Activated B cell treated with CpG ODN at 0.5 μM for 24 hours (primary cell): ENCODE results near the gene ZNF443. TPM values are rescaled to one million over a fixed set of nuclear protein-coding genes. Genes with fewer than 3 reads are reported as not detected.
"Not testable (repeated sequence)": the region's sequence is repeated elsewhere in the genome, so short reads cannot be mapped to it uniquely, and the experiment has no call there.

Experiments
- ATAC-seq: fragments of 200-7000 bp; cut with Tn5 transposase; one replicate; pipeline ENCODE4 v1.10.0; 2021; ENCODE audit warnings: low read depth, mild to moderate bottlenecking, moderate library complexity
- CTCF ChIA-PET: fragments of 350-600 bp; sonication (Branson Sonifier 250); formaldehyde crosslinking; loops from one replicate; lab custom pipeline; 2021; ENCODE audit warnings: antibody characterized with exemption; lab: Charles Lee
- POLR2A ChIA-PET: fragments of 350-600 bp; sonication (Branson Sonifier 250); formaldehyde crosslinking; loops from one replicate; lab custom pipeline; 2021; ENCODE audit warnings: antibody characterized with exemption; lab: Charles Lee
- DNase-seq: peaks from one replicate; pipeline ENCODE4 v3.0.0; 2022
- H3K27ac Mint-ChIP-seq: one replicate; pipeline ENCODE4 v1.8.0; 2020; ENCODE audit warnings: mixed read lengths
- H3K27me3 Mint-ChIP-seq: one replicate; pipeline ENCODE4 v1.8.0; 2021; ENCODE audit warnings: mixed read lengths
- H3K36me3 Mint-ChIP-seq: one replicate; pipeline ENCODE4 v1.8.0; 2021; ENCODE audit warnings: low read depth, mixed read lengths
- H3K4me1 Mint-ChIP-seq: one replicate; pipeline ENCODE4 v1.8.0; 2021; ENCODE audit warnings: mixed read lengths
- H3K4me3 Mint-ChIP-seq: one replicate; pipeline ENCODE4 v1.8.0; 2020; ENCODE audit warnings: mild to moderate bottlenecking, mixed read lengths
- H3K9me3 Mint-ChIP-seq: one replicate; pipeline ENCODE4 v1.8.0; 2020; ENCODE audit warnings: mixed read lengths
- intact Hi-C: fragments of 100-400 bp; cut with micrococcal nuclease; formaldehyde crosslinking; loops from one replicate; pipeline ENCODE4 v1.15.1; 2024
- total RNA-seq: library from RNA; stranded (reverse); gene quantifications from 2 replicates; pipeline ENCODE4 v1.2.3, GENCODE V29; 2022
- TF ChIP-seq, protein P1 (sequence below): fragments of 200-600 bp; IDR thresholded peaks from one replicate; pipeline ENCODE4 v1.8.0; 2022; ENCODE audit warnings: antibody characterized with exemption, mild to moderate bottlenecking

Gene ZNF443
- total RNA-seq, 1 donor from 2014 or later = 3.5 TPM

DNA sequence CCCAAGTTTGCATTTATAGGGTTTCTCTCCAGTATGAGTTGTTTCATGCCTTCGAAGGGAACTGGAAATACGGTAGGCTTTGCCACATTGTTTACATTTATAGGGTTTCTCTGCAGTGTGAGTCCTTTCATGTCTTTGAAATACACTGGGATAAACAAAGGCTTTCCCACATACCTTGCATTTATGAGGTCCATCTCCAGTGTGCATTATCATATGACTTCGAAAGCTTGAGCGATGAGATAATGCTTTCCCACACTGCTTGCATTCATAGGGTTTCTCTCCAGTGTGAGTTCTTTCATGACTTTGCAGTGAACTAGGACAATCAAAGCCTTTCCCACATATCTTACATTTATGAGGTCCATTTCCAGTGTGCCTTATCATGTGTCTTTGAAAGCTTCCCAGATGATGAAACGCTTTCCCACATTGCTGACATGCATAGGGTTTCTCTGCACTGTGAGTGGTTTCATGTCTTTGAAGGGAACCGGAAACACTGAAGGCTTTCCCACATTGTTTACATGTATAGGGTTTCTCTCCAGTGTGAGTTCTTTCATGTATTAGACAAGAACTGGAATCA lies 10.0 kb downstream of the ZNF443 start:
- H3K27me3 Mint-ChIP-seq, DNase-seq, H3K4me1 Mint-ChIP-seq, intact Hi-C loops, POLR2A ChIA-PET, CTCF ChIA-PET, ATAC-seq, H3K27ac Mint-ChIP-seq, H3K4me3 Mint-ChIP-seq: not testable (repeated sequence)
- Mint-ChIP-seq H3K9me3 (peaks cover 17% of the 10 kb centered on the region), H3K36me3 (peaks cover 38% of the 10 kb centered on the region)

DNA sequence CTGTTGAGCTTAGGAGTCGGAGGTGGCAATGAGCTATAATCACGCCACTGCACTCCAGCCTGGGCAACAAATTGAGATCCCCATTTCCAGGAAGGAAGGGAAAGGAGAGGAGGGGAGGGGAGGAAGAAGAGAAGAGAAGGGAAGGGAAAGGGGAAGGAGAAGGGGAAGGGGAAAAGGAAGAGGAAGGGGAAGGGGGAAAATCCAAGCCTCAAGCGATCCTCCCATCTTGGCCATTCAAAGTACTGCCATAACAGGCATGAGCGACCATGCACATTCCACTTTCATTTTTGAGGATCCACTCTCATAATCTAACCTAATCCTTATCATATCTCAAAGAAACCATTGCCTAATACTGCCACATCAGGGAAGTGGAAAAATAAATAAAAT lies 14.9 kb downstream of the ZNF443 start:
- ChIA-PET POLR2A (interaction anchor here (0.6 kb wide), 1 partner anchor 15 kb away, joined by 3 read pairs; the partner anchor contains the start of gene ZNF443), CTCF (no interaction called here)
- H3K36me3 Mint-ChIP-seq = peaks cover 27% of the 10 kb centered on the region
- H3K4me1 Mint-ChIP-seq = peaks cover 2% of the 10 kb centered on the region
- ATAC-seq (no peak), DNase-seq (no peak)
- H3K9me3 Mint-ChIP-seq = peaks cover 9% of the 10 kb centered on the region
- H3K4me3 Mint-ChIP-seq = no peak overlapping the region
- H3K27ac Mint-ChIP-seq = no peak overlapping the region
- no peaks in the 10 kb centered on the region for H3K27me3 Mint-ChIP-seq
- intact Hi-C loops = no loop called here
- TF ChIP-seq, protein P1, sequence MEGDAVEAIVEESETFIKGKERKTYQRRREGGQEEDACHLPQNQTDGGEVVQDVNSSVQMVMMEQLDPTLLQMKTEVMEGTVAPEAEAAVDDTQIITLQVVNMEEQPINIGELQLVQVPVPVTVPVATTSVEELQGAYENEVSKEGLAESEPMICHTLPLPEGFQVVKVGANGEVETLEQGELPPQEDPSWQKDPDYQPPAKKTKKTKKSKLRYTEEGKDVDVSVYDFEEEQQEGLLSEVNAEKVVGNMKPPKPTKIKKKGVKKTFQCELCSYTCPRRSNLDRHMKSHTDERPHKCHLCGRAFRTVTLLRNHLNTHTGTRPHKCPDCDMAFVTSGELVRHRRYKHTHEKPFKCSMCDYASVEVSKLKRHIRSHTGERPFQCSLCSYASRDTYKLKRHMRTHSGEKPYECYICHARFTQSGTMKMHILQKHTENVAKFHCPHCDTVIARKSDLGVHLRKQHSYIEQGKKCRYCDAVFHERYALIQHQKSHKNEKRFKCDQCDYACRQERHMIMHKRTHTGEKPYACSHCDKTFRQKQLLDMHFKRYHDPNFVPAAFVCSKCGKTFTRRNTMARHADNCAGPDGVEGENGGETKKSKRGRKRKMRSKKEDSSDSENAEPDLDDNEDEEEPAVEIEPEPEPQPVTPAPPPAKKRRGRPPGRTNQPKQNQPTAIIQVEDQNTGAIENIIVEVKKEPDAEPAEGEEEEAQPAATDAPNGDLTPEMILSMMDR = no peak

DNA sequence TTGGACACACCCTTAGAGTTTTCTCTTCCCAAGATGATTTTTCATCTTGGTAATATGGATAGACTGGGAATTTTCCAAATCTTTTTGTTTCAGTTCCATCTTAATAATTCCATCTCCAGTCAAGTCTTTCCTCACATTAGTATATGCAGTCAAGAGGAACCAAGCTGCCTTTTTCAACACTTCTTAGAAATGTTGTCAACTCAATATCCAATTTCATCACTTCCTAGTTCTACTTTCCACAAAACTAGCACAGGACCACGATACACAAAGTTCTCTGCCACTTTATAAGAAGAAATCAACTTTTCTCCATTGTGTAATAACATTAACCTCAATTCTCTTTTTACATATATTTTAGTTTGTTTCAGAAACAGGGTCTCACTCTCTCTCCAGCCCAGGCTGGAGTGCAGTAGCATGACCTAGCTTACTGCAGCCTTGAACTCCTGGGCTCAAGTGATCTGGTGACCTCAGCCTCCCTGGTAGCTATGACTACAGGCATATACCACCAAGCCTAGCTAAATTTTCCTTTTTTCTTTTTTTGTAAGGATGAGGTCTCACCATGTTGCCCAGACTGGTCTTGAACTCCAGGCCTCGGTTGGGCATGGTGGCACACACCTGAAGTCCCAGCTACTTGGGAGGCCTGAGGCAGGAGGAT lies 15.5 kb downstream of the ZNF443 start:
- ChIA-PET CTCF (no interaction called here), POLR2A (interaction anchor here (0.6 kb wide), 1 partner anchor 15 kb away, joined by 3 read pairs; the partner anchor contains the start of gene ZNF443)
- Mint-ChIP-seq H3K4me1 (peaks cover 2% of the 10 kb centered on the region), H3K36me3 (peaks cover 22% of the 10 kb centered on the region), H3K9me3 (peaks cover 8% of the 10 kb centered on the region), H3K27me3 (no peaks in the 10 kb centered on the region), H3K27ac (no peak overlapping the region), H3K4me3 (no peak overlapping the region)
- no peak for ATAC-seq
- DNase-seq = no peak
- TF ChIP-seq, protein P1 = no peak
- intact Hi-C loops = no loop called here

DNA sequence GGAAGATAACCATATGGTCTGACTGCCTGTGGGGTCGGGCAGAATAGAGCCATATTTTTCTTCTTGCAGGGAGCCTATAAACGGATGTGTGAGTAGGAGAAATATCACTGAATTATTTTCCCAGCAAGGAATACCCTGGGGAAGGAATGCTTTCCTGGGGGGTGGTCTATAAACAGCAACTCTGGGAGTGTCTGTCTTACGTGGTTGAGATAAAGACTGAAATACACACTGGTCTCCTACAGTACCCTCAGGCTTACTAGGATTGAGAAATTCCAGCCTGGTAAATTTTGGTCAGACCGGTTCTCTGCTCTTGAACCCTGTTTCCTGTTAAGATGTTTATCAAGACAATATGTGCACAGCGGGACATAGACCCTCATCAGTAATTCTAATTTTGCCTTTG lies 23.5 kb downstream of the ZNF443 start:
- DNase-seq, CTCF ChIA-PET, H3K4me1 Mint-ChIP-seq, intact Hi-C loops, H3K4me3 Mint-ChIP-seq, H3K27me3 Mint-ChIP-seq, H3K27ac Mint-ChIP-seq, ATAC-seq: not testable (repeated sequence)
- POLR2A ChIA-PET = interaction anchor here (0.6 kb wide), 1 partner anchor 21 kb away, joined by 4 read pairs; no protein-coding TSS in a partner anchor
- H3K9me3 Mint-ChIP-seq = peaks cover 14% of the 10 kb centered on the region
- H3K36me3 Mint-ChIP-seq = peaks cover 22% of the 10 kb centered on the region

DNA sequence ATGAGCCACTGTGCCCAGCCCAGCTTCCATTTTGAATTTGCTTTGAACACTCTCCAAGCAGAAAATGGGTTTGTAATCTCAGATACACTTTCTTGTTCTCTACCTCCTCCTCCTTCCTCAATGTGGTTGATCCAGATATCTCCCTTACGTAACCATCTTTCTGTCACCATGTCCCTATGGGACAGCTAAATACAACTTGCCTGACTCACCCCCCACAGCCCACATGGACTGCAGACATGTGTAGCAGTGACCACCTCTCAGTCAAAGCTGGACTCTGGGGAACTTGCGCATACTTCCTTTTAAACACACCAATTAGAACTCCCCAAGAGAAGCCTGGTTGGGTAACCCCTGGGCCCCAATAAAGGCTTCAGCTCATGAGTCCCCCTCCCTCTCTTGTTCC lies 28.9 kb downstream of the ZNF443 start:
- intact Hi-C loops = no loop called here
- POLR2A ChIA-PET = no interaction called here
- Mint-ChIP-seq H3K9me3 (peaks cover 9% of the 10 kb centered on the region), H3K4me1 (no peaks in the 10 kb centered on the region), H3K36me3 (peaks cover 4% of the 10 kb centered on the region), H3K27me3 (no peaks in the 10 kb centered on the region), H3K4me3 (no peak overlapping the region), H3K27ac (no peak overlapping the region)
- ATAC-seq (no peak), DNase-seq (no peak)
- CTCF ChIA-PET = no interaction called here
- TF ChIP-seq, protein P1 = no peak
